Retinal pigment epithelial cell (primary cell): ENCODE data around the gene TNPO3.
"Not testable (repeated sequence)": the region's sequence is repeated elsewhere in the genome, so short reads cannot be mapped to it uniquely, and the experiment has no call there.

Experiments
- DNase-seq: peaks from one replicate; pipeline ENCODE4 v3.0.0-alpha.2; 2010; ENCODE audit warnings: low read depth
- H3K4me3 ChIP-seq: 2 replicates; pipeline ENCODE4 v1.5.1; 2011; ENCODE audit warnings: mild to moderate bottlenecking, low read length, control low read depth, moderate library complexity
- TF ChIP-seq, protein P1 (sequence below): conservative IDR thresholded peaks from 2 replicates; pipeline ENCODE4 v1.5.1; 2011; ENCODE audit warnings: low read depth, low read length, control low read depth, inconsistent platforms

Gene TNPO3

DNA sequence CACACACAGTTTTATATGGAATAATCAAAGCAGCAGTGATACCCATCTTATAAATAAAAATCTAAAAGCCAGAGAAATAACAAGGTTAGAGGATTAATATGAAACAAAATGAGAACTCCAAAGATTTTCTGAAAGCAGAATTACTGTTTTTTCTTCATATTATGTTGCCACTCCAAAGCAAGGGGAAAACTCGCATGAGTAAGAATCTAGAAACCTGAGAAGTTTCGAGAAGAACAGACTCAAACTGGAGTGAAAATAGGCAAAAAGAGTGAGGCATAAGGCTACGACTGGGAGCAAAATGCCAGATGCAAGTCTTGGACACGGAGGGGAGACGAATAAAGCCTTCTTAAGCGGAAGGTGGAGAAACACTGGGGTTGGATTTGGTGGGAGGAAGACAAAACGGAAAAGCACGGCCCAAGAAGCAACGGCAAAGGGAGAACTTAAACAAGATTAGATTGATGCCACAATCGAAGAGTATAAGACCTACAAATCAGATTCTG, 923 bp downstream of the TNPO3 start:
- no peak for DNase-seq
- TF ChIP-seq, protein P1, sequence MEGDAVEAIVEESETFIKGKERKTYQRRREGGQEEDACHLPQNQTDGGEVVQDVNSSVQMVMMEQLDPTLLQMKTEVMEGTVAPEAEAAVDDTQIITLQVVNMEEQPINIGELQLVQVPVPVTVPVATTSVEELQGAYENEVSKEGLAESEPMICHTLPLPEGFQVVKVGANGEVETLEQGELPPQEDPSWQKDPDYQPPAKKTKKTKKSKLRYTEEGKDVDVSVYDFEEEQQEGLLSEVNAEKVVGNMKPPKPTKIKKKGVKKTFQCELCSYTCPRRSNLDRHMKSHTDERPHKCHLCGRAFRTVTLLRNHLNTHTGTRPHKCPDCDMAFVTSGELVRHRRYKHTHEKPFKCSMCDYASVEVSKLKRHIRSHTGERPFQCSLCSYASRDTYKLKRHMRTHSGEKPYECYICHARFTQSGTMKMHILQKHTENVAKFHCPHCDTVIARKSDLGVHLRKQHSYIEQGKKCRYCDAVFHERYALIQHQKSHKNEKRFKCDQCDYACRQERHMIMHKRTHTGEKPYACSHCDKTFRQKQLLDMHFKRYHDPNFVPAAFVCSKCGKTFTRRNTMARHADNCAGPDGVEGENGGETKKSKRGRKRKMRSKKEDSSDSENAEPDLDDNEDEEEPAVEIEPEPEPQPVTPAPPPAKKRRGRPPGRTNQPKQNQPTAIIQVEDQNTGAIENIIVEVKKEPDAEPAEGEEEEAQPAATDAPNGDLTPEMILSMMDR, result no peak
- H3K4me3 ChIP-seq, result peak overlapping the region; percentile 98

DNA sequence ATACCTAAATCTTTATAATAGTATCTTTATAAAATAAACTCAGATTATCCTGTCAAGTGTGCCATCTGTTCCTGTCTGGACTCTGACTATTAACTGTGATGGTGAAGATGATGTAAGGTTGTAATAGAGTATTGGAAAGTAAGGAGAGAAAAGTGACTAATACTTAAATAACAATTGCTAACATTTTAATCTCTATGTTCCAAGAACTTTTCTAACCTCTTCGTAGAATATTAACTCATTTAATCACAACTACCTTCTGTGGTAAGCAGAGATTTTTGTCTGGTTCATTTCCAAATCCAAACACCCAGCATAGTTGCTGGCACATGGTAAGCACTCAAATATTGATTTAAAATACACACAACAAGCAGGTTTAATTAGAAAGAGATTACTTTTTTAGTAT, 2.5 kb downstream of the TNPO3 start:
- TF ChIP-seq, protein P1, result no peak
- DNase-seq, result no peak
- H3K4me3 ChIP-seq, result no peak overlapping the region

DNA sequence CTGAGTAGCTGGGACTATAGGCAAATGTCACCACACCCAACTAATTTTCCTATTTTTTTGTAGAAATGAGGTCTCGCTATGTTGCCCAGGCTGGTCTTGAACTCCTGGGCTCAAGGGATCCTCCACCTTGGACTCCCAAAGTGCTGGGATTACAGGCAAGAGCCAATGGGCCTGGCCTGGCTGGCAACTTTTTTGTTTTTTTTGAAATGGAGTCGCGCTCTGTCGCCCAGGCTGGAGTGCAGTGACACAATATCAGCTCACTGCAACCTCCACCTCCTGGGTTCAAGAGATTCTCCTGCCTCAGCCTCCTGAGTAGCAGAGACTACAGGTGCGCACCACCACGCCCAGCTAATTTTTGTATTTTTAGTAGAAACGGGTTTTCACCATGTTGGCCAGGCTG, 3.5 kb downstream of the TNPO3 start:
- H3K4me3 ChIP-seq, DNase-seq: not testable (repeated sequence)

DNA sequence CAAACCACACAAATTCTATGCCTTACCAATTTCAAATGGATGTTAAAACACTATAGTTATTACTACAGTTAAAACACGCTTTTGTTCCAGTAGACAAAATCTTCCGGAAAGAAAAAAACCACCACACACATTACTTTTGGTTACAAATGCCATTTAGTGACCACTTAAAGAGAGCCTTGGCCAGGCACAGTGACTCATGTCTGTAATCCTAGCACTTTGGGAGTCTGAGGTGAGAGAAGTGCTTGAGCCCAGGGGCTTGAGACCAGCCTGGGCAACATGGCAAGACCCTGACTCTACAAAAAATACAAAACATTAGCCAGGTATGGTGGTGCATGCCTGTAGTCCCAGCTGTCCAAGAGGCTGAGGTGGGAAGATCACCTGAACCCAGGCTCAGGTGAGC, 7.2 kb downstream of the TNPO3 start:
- H3K4me3 ChIP-seq, result no peak overlapping the region
- TF ChIP-seq, protein P1, result no peak
- DNase-seq, result no peak

DNA sequence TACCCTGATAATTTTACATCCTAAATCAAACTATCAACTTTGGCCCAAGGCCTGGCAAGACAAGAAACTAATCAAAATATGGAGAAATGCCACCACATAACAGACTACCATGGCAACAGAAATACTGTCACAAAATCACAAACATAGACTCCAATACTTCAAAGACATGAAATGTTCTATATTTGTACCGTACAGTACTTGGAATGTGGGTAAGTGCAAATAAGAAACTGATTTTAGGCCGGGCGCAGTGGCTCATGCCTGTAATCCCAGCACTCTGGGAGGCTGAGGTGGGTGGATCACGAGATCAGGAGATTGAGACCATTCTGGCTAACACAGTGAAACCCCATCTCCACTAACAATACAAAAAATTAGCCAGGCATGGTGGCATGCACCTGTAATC, 9.2 kb downstream of the TNPO3 start:
- H3K4me3 ChIP-seq, result no peak overlapping the region
- TF ChIP-seq, protein P1, result no peak
- DNase-seq, result no peak

DNA sequence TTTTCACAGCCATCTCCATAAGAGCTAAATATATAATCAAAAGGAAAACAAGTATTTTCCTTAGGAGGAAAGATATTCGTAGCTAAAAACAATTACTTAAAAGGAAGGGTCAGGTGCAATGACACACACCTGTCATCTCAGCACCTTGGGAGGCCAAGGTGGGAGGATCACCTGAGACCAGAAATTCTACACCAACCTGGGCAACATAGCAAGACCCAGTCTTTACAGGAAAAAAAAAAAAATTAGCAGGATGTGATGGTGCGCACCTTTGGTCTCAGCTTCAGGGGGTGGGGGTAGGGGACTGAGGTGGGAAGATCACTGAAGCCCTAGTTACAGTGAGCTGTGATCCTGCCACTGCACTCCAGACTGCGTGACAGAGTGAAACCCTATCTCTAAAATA, 11.9 kb downstream of the TNPO3 start:
- TF ChIP-seq, protein P1, result no peak
- no peak overlapping the region for H3K4me3 ChIP-seq
- DNase-seq, result no peak

DNA sequence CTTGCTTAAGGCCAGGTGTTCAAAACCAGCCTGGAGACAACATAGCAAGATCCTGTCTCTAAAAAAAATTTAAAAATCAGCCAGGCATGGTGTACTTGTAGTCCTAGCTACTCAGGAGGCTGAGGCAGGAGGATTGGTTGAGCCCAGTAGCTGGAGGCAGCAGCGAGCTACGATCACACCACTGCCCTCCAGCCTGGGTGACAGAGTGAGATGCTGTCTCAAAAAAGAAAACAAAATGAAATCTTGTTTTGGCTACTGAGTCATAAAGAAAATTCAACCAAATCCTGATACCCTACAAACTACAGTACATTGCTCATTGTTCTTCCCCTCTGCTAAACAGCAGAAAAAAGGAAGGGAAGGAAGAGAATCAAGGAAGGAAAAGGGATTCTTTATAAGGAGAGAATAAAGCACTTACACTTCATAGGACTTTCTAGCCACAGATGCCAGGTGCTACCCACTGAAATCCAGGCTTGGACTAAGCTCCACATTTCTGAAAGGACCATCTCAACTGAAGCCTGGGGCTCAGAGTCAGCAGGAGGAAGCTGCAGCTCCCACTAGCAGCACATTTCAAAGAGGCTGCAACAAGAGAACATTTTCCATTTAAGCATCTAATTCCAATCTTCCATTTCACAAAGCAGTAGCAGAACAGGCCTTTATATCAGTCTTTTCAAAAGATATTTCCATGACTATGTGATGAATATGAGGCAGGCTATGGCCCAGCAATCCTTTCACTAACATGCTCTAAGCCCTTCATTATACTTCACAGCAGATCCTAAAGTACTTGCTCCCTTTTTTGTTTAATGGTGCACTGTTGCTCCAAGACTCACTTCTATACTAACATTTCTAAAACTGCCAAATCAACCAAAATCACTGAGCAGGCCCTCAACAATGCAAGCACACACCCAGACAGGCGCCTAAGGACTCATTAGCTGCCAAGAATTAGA, 13.5 kb downstream of the TNPO3 start:
- DNase-seq, result peak; percentile 36
- H3K4me3 ChIP-seq, result no peak overlapping the region
- TF ChIP-seq, protein P1, result no peak

DNA sequence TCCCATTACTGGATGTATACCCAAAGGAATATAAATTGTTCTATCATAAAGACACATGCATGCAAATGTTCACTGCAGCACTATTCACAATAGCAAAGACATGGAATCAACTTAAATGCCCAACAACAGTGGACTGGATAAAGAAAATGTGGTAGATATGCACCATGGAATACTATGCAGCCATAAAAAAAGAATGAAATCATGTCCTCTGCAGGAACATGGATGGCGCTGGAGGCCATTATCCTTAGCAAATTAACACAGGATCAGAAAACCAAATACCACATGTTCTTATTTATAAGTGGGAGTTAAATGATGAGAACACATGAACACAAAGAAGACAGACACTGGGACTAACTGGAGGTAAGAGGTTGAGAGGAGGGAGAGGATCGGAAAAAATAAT, 16.4 kb downstream of the TNPO3 start:
- DNase-seq, H3K4me3 ChIP-seq: not testable (repeated sequence)
